Erythroblast (primary cell): ENCODE results near the gene FGF14.

Experiments
- GATA1 ChIP-seq: IDR thresholded peaks from 2 replicates; pipeline ENCODE4 v1.6.1; 2011; ENCODE audit warnings: low read depth, mild to moderate bottlenecking, control low read depth, low read length, moderate library complexity
- POLR2A ChIP-seq: IDR thresholded peaks from 2 replicates; pipeline ENCODE4 v1.6.1; 2011; ENCODE audit warnings: mild to moderate bottlenecking, low read length

- no peak for TF ChIP-seq POLR2A
- no peak for TF ChIP-seq GATA1
These were observed 628.8 kb downstream of the FGF14 start for GRCh38 chr13:101773062-101773461.
